Prostate gland (tissue), 2 donors: ENCODE data around the gene HDAC4.

Source experiments
- POLR2A ChIP-seq: fragments of 450-650 bp; IDR thresholded peaks from one replicate; pipeline ENCODE4 v1.6.1; 2016; ENCODE audit warnings: antibody characterized with exemption, mild to moderate bottlenecking
- TF ChIP-seq, protein P1 (sequence below), 4 experiments: fragments of 200-600 bp in 2 of 4; fragments of 450-650 bp in 2 of 4; sonication (generic) in 2 of 4; IDR thresholded peaks; 1 replicate in 3 of 4; 2 replicates in 1 of 4; pipeline ENCODE4 v1.5.1; 2016 to 2019; ENCODE audit warnings: antibody characterized with exemption in 4 of 4, mild to moderate bottlenecking in 2 of 4, moderate library complexity in 2 of 4

DNA sequence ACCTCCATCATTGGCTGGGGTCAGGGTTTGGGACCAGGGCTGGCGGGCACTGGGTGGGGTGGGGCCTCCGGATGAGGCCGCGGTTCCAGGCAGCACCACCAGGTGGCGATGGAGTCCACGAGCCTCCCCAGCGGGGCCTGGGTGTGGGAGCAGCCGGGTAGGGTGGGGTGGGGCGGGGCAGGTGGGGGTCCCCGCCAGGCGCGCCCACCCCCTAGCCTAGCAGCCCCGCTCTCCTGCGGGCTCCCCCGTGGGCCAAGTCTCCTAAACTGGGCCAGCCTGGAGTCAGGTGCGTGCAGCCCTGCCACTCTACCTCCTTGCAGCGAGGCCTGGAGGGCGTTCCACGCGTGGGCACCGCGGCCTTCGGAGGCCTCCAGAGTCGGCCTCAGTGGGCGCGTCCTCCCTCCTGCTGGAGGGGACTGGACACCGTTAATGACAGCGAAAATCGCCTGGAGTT, 365.4 kb downstream of the HDAC4 start:
- no peak for TF ChIP-seq POLR2A
- TF ChIP-seq, protein P1, sequence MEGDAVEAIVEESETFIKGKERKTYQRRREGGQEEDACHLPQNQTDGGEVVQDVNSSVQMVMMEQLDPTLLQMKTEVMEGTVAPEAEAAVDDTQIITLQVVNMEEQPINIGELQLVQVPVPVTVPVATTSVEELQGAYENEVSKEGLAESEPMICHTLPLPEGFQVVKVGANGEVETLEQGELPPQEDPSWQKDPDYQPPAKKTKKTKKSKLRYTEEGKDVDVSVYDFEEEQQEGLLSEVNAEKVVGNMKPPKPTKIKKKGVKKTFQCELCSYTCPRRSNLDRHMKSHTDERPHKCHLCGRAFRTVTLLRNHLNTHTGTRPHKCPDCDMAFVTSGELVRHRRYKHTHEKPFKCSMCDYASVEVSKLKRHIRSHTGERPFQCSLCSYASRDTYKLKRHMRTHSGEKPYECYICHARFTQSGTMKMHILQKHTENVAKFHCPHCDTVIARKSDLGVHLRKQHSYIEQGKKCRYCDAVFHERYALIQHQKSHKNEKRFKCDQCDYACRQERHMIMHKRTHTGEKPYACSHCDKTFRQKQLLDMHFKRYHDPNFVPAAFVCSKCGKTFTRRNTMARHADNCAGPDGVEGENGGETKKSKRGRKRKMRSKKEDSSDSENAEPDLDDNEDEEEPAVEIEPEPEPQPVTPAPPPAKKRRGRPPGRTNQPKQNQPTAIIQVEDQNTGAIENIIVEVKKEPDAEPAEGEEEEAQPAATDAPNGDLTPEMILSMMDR (IDR thresholded peaks at IDR 0.05): peak; percentile 65 to 92 (median 78)
